Measurements from ENCODE around the gene PHACTR2. TPM values are rescaled to one million over a fixed set of nuclear protein-coding genes. Genes with fewer than 3 reads are reported as not detected.
"Not testable (repeated sequence)": the region's sequence is repeated elsewhere in the genome, so short reads cannot be mapped to it uniquely, and the experiment has no call there.

The PHACTR2 gene
- 38.3 and 39.4 TPM in 2 replicates for total RNA-seq

GRCh38 chr6:143677891-143678791 lies at the start of gene PHACTR2:
Gene PHACTR2, plus strand, starts transcription at chr6:143677965. Its CDS starts 199 bp downstream, at chr6:143678164.
- intact Hi-C loops (cut with micrococcal nuclease) = no loop called here

GRCh38 chr6:143629104-143630080 lies 48.4 kb upstream of the PHACTR2 start:
- intact Hi-C loops (cut with micrococcal nuclease) = no loop called here

- intact Hi-C loops (cut with micrococcal nuclease) = not testable (repeated sequence)
These were observed 46.6 kb upstream of the PHACTR2 start for GRCh38 chr6:143631196-143631595.

DNA sequence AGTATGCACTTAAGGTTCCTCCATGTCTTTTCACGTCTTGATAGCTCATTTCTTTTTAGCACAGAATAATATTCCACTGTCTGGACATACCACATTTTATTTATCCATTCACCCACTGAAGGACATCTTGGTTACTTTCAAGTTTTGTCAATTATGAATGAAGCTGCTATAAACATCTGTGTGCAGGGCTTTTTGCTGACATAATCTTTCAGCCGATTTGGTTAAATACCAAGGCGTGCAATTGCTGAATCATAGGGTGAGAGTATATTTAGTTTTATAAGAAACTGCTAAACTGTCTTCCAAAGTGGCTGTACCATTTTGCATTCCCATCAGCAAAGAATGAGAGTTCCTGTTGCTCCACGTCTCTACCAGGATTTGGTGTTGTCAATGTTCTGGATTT lies 44.9 kb upstream of the PHACTR2 start:
- intact Hi-C loops (cut with micrococcal nuclease) = no loop called here

DNA sequence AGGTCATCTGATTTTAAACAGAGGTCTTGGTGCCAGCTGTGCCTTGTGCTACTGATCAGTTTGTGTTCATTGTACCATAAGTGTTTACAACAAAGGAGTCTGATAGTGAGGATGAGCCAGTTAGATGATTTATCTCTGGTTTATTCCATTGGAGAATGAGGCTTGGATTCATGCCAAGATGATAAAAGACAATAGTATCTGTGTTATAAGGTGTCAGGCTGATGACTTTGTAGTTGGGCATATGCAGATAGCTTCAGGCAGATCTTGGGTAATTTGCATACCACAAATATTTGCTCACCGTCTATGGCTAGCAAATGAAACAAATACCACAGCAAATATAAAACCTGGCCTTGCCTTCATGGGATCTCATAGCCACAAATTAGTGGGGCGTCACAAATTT lies 43.3 kb upstream of the PHACTR2 start:
- intact Hi-C loops (cut with micrococcal nuclease) = no loop called here

DNA sequence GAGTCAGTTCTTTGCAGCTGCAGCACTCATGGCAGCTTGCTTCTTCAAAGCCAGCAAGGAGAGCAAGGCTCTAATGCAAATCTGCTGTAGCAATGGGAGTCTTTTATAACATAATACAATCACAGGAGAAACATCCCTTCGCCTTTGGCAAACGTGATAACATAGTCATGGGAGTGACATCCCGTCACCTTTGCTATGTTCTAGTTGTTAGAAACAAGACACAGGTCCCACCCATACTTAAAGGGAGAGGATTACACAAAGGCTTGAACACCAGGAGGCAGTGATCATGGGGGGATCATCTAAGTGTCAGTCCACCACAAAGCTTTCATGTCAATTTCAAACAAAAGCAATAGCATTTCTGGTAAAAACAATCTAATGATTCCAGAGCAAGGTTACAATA lies 40.1 kb upstream of the PHACTR2 start:
- intact Hi-C loops (cut with micrococcal nuclease) = no loop called here

GRCh38 chr6:143642403-143642802 lies 35.4 kb upstream of the PHACTR2 start:
- intact Hi-C loops (cut with micrococcal nuclease) = no loop called here

DNA sequence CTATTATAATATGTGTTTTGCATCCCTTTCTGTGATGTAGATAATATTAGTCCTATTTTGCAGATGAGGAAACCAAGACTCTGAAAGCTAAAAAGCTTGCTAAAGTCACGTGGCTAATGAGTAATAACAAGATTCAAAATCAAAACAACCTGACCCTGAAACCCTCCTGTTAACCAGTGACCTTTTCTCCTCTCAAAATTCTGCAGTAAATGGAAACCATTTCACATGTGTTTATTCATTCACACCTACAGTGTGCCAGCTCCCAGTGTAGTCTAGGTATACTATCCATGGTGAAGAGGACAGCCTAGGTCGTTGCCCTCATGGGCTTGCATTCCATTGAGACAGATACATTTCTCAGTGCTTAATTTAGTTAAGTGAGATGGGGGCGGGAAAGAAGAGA lies 30.6 kb upstream of the PHACTR2 start:
- intact Hi-C loops (cut with micrococcal nuclease) = no loop called here

DNA sequence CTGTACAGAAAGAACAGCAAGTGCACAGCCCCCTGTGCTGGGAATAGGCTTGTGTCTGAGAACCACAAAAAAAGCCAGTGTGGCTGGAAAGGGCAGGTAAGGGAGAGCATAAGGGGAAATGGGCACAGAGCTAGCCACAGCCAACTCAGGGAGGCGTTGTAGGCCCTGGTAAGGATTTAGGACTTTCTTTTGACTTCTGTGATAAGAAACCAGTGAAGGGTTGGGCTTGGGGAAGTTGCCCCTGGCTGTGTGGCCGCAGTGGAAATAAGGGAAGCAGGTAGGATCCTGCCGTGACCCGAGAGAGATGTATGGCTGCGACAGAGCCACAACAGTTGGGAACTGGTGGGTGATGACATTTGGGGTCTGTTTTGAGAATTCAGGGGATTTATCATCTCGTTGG lies 30.0 kb upstream of the PHACTR2 start:
- intact Hi-C loops (cut with micrococcal nuclease) = no loop called here

GRCh38 chr6:143649319-143649718 lies 28.4 kb upstream of the PHACTR2 start:
- intact Hi-C loops (cut with micrococcal nuclease) = not testable (repeated sequence)

- intact Hi-C loops (cut with micrococcal nuclease) = not testable (repeated sequence)
These were observed 26.4 kb upstream of the PHACTR2 start for GRCh38 chr6:143651328-143651727.

DNA sequence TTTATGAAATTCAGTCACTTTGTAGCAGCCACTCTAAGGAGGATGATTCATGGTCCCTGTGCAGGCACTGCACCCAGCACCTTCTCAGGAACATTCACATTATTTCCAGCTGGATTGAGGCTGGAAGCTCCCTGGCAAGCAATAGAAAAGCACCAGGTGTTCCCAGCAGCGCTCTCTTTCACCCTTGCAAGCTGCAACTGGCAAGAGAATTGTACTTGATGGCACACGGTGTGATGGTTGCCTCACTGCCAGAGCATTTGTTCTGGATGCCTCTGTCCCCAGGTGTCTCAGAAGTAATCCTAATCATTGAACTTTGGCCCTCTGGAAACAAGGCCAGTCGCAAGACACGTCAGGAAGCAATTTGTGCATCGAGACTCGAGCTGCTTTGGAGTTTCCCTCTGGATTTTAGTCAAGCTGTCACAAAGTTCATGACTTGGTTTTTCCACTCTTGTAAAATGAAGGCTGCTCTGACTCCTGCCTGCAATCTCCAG lies 24.9 kb upstream of the PHACTR2 start:
- intact Hi-C loops (cut with micrococcal nuclease) = no loop called here

- intact Hi-C loops (cut with micrococcal nuclease) = no loop called here
These were observed 22.2 kb upstream of the PHACTR2 start for GRCh38 chr6:143655541-143655940.

GRCh38 chr6:143656026-143656425 lies 21.7 kb upstream of the PHACTR2 start:
- intact Hi-C loops (cut with micrococcal nuclease) = no loop called here

- intact Hi-C loops (cut with micrococcal nuclease) = no loop called here
These were observed 20.0 kb upstream of the PHACTR2 start for GRCh38 chr6:143657809-143658208.

DNA sequence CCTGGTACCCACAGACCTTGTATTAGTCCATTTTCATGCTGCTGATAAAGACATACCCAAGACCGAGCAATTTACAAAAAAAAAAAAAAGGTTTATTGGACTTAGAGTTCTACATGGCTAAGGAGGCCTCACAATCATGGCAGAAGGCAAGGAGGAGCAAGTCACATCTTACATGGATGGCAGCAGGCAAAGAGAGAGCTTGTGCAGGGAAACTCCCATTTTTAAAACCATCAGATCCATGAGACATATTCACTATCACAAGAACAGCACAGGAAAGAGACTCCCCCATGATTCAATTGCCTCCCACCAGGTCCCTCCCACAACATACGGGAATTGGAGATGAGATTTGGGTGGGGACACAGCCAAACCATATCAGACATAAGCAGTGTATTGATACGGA lies 17.6 kb upstream of the PHACTR2 start:
- intact Hi-C loops (cut with micrococcal nuclease) = not testable (repeated sequence)

DNA sequence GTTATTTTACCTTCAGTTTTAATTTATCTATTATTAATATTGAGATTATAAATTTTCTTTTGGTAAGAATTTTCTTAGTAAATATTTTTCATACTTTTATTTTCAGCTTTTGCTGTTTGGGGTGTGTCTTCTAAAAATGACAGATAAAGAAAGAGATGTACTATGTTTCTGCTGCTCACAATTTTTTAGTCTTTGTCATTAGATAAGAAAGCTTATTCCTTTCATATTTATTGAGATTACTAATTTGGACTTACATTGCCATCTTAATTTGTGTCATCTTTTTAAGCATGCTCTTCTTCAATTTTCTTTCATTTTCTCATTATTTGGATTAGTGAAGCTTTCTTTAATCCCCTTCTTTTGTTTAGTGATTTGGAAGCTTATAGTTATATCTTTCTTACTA lies 13.6 kb upstream of the PHACTR2 start:
- intact Hi-C loops (cut with micrococcal nuclease) = no loop called here

- intact Hi-C loops (cut with micrococcal nuclease) = not testable (repeated sequence)
These were observed 11.8 kb upstream of the PHACTR2 start for GRCh38 chr6:143666007-143666406.

- intact Hi-C loops (cut with micrococcal nuclease) = not testable (repeated sequence)
These were observed 8.3 kb upstream of the PHACTR2 start for GRCh38 chr6:143669483-143669882.

GRCh38 chr6:143673669-143674068 lies 4.1 kb upstream of the PHACTR2 start:
- intact Hi-C loops (cut with micrococcal nuclease) = no loop called here

DNA sequence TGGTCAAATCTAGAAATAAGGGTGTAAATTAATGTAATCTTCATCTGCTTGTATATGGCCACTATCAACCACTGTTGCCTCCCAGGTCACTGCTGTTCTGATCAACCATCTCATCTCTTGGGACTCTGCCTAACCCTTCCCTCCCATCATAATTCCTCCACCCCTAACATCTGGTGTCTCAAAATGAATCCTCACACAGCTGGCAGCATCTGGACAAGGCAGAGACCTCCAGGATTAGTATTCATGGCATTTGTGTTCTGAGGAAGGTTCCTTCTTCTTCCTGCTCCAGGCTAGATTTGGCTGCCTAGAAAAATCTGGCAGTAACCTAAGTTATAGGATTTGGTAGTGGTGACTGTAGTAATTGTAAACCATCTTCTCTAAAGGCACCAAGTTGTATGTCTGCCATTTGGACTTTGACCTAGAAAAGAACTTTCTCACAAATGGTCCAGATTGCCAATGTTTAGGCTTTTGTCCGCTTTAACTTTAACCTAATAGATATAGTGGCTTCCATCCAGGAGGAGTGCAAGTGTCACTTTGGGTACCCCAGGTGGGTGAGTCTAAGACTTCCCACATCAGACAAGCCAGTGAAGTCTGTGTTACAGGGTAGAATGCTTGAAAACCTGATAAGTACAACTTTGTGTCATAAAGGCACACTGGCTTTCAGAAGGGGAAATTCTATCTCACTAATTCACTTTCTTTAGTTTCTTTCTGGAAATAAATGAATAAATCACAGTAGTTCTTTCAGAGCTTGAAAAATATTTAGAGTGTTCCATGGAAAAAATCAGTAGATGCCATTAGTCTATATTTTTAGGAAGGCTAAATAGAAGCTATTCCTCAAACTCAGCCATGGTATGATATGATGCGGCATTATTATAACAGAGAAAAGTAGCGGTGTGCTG lies 3.0 kb upstream of the PHACTR2 start:
- intact Hi-C loops (cut with micrococcal nuclease) = no loop called here

Data from T-helper 2 cell treated with Interferon-gamma antibody and Interleukin-4, amounts not matched to agents 100 ng/mL and 5 ng/mL, for 36 hours (primary cell).